HUES64 (cell line): ENCODE measurements around the gene ZNF608.

Source experiments
- H3K27ac ChIP-seq: 2 replicates; pipeline ENCODE4 v1.7.0; 2013; ENCODE audit warnings: low read depth, low read length, inconsistent platforms
- H3K27me3 ChIP-seq: 2 replicates; pipeline ENCODE4 v1.6.1; 2013; ENCODE audit warnings: mild to moderate bottlenecking, low read length; ENCODE audit not compliant: insufficient read depth
- H3K36me3 ChIP-seq: 2 replicates; pipeline ENCODE4 v1.6.1; 2013; ENCODE audit warnings: mild to moderate bottlenecking, low read length; ENCODE audit not compliant: insufficient read depth
- H3K4me1 ChIP-seq: 2 replicates; pipeline ENCODE4 v1.6.1; 2013; ENCODE audit warnings: mild to moderate bottlenecking, low read length, moderate library complexity; ENCODE audit not compliant: insufficient read depth
- H3K4me3 ChIP-seq: 2 replicates; pipeline ENCODE4 v1.5.1; 2013; ENCODE audit warnings: mild to moderate bottlenecking, low read length, moderate library complexity
- H3K9ac ChIP-seq: 2 replicates; pipeline ENCODE4 v1.6.1; 2013; ENCODE audit warnings: mild to moderate bottlenecking, low read depth, low read length
- H3K9me3 ChIP-seq: 2 replicates; pipeline ENCODE4 v1.6.1; 2013; ENCODE audit warnings: low read depth, low read length; ENCODE audit not compliant: insufficient read depth
- whole genome bisulfite sequencing: fragments of 150-250, 120-280 bp; methylation state at CpG from one replicate; pipeline ENCODE4 v1.1.7; 2013; ENCODE audit warnings: missing lambda C conversion rate; 5-methylcytosine and 5-hydroxymethylcytosine counted together

ZNF608 gene

GRCh38 chr5:124773315-124774311 is 27.2 kb upstream of the ZNF608 start:
- Histone ChIP-seq H3K27ac (no peak overlapping the region), H3K36me3 (no peaks in the 10 kb centered on the region), H3K9me3 (no peaks in the 10 kb centered on the region), H3K4me1 (peaks cover 29% of the 10 kb centered on the region), H3K4me3 (no peak overlapping the region), H3K9ac (no peak overlapping the region; the same call in 1 of the 2 replicates), H3K27me3 (no peaks in the 10 kb centered on the region)
- 84% methylated on average over 4 of the region's 5 CpGs for WGBS

- Histone ChIP-seq H3K36me3 (no peaks in the 10 kb centered on the region), H3K4me3 (no peak overlapping the region), H3K9ac (no peak overlapping the region), H3K9me3 (no peaks in the 10 kb centered on the region), H3K27ac (no peak overlapping the region), H3K4me1 (peaks cover 29% of the 10 kb centered on the region), H3K27me3 (no peaks in the 10 kb centered on the region)
- 93% methylated on average over 1 of the region's 1 CpG for WGBS
Measured at GRCh38 chr5:124772457-124773200, 26.2 kb upstream of the ZNF608 start.

GRCh38 chr5:124771761-124772160 is 25.3 kb upstream of the ZNF608 start:
- Histone ChIP-seq H3K4me1 (peaks cover 29% of the 10 kb centered on the region), H3K27ac (no peak overlapping the region), H3K9ac (no peak overlapping the region), H3K27me3 (no peaks in the 10 kb centered on the region), H3K36me3 (no peaks in the 10 kb centered on the region), H3K4me3 (no peak overlapping the region), H3K9me3 (no peaks in the 10 kb centered on the region)
- 86% methylated on average over 3 of the region's 3 CpGs for WGBS

GRCh38 chr5:124764992-124765611 is 18.7 kb upstream of the ZNF608 start:
- no peak overlapping the region for H3K27ac ChIP-seq
- H3K36me3 ChIP-seq = no peaks in the 10 kb centered on the region
- no peaks in the 10 kb centered on the region for H3K27me3 ChIP-seq
- no peak overlapping the region for H3K9ac ChIP-seq
- no peak overlapping the region for H3K4me3 ChIP-seq
- H3K4me1 ChIP-seq = peaks cover 8% of the 10 kb centered on the region
- WGBS = 84% methylated on average over 2 of the region's 3 CpGs
- H3K9me3 ChIP-seq = no peaks in the 10 kb centered on the region

GRCh38 chr5:124764585-124764984 is 18.1 kb upstream of the ZNF608 start:
- Histone ChIP-seq H3K9ac (no peak overlapping the region), H3K27me3 (no peaks in the 10 kb centered on the region), H3K4me1 (peaks cover 8% of the 10 kb centered on the region), H3K36me3 (no peaks in the 10 kb centered on the region), H3K4me3 (no peak overlapping the region), H3K27ac (no peak overlapping the region), H3K9me3 (no peaks in the 10 kb centered on the region)
- no CpG with 5 or more reads among the region's 1 CpG for WGBS

- no peak overlapping the region for H3K27ac ChIP-seq
- H3K4me1 ChIP-seq = peaks cover 8% of the 10 kb centered on the region
- no peak overlapping the region for H3K9ac ChIP-seq
- WGBS = 80% methylated on average over 3 of the region's 4 CpGs
- H3K27me3 ChIP-seq = no peaks in the 10 kb centered on the region
- H3K9me3 ChIP-seq = no peaks in the 10 kb centered on the region
- no peak overlapping the region for H3K4me3 ChIP-seq
- no peaks in the 10 kb centered on the region for H3K36me3 ChIP-seq
Measured at GRCh38 chr5:124761010-124761409, 14.6 kb upstream of the ZNF608 start.

- H3K36me3 ChIP-seq = no peaks in the 10 kb centered on the region
- peaks cover 8% of the 10 kb centered on the region for H3K4me1 ChIP-seq
- no peak overlapping the region for H3K4me3 ChIP-seq
- H3K27ac ChIP-seq = no peak overlapping the region
- no peaks in the 10 kb centered on the region for H3K27me3 ChIP-seq
- no peaks in the 10 kb centered on the region for H3K9me3 ChIP-seq
- no peak overlapping the region for H3K9ac ChIP-seq
Measured at GRCh38 chr5:124760608-124761007, 14.2 kb upstream of the ZNF608 start.

GRCh38 chr5:124755565-124755964 is 9.1 kb upstream of the ZNF608 start:
- no peaks in the 10 kb centered on the region for H3K9me3 ChIP-seq
- H3K27me3 ChIP-seq = no peaks in the 10 kb centered on the region
- H3K27ac ChIP-seq = no peak overlapping the region
- H3K9ac ChIP-seq = no peak overlapping the region
- H3K4me3 ChIP-seq = no peak overlapping the region
- peaks cover 33% of the 10 kb centered on the region for H3K4me1 ChIP-seq
- WGBS = 82% methylated on average over 3 of the region's 3 CpGs
- H3K36me3 ChIP-seq = no peaks in the 10 kb centered on the region

- Histone ChIP-seq H3K4me1 (peaks cover 36% of the 10 kb centered on the region), H3K9me3 (no peaks in the 10 kb centered on the region), H3K9ac (no peak overlapping the region), H3K4me3 (no peak overlapping the region), H3K27ac (no peak overlapping the region), H3K36me3 (no peaks in the 10 kb centered on the region), H3K27me3 (no peaks in the 10 kb centered on the region)
- WGBS = 78% methylated on average over 2 of the region's 2 CpGs
Measured at GRCh38 chr5:124755041-124755440, 8.6 kb upstream of the ZNF608 start.

- H3K4me1 ChIP-seq = peaks cover 43% of the 10 kb centered on the region
- WGBS = 80% methylated on average over 7 of the region's 7 CpGs
- H3K9ac ChIP-seq = no peak overlapping the region
- no peak overlapping the region for H3K4me3 ChIP-seq
- no peak overlapping the region for H3K27ac ChIP-seq
- H3K27me3 ChIP-seq = no peaks in the 10 kb centered on the region
- H3K36me3 ChIP-seq = no peaks in the 10 kb centered on the region
- no peaks in the 10 kb centered on the region for H3K9me3 ChIP-seq
Measured at GRCh38 chr5:124754206-124754927, 7.9 kb upstream of the ZNF608 start.
